Measurements from ENCODE around the gene DPP7. TPM values are rescaled to one million over a fixed set of nuclear protein-coding genes. Genes with fewer than 3 reads are reported as not detected.

Gene DPP7
- total RNA-seq, 4 donors from 2014 or later = 23.2 to 100 (median 76.8) TPM

- no peak for DNase-seq
- Histone ChIP-seq H3K9me3 (no peaks in the 10 kb centered on the region), H3K4me3 (no peak overlapping the region), H3K27ac (no peak overlapping the region), H3K36me3 (no peaks in the 10 kb centered on the region), H3K4me1 (peaks cover 0 to 15% of the 10 kb centered on the region in 2 donors), H3K27me3 (peaks cover 0 to 10% of the 10 kb centered on the region in 2 donors)
- TF ChIP-seq POLR2A (IDR thresholded peaks at IDR 0.05) = no peak
- no peak for TF ChIP-seq CTCF (IDR thresholded peaks at IDR 0.05)
- intact Hi-C loops (cut with DNase I; ENCODE audit: low total_unique reads) = no loop called here
Measured at GRCh38 chr9:137068539-137069507, 45.7 kb downstream of the DPP7 start.

GRCh38 chr9:137067860-137068538 is 46.5 kb downstream of the DPP7 start:
- H3K4me1 ChIP-seq = peaks cover 0 to 15% of the 10 kb centered on the region in 2 donors
- no peaks in the 10 kb centered on the region for H3K9me3 ChIP-seq
- intact Hi-C loops (cut with DNase I; ENCODE audit: low total_unique reads) = no loop called here
- no peak for TF ChIP-seq POLR2A (IDR thresholded peaks at IDR 0.05)
- peak; percentile 70 to 85 (median 76) for TF ChIP-seq CTCF (IDR thresholded peaks at IDR 0.05)
- DNase-seq = peak; percentile 65 to 78
- no peak overlapping the region for H3K27ac ChIP-seq
- H3K4me3 ChIP-seq = no peak overlapping the region
- peaks cover 0 to 10% of the 10 kb centered on the region in 2 donors for H3K27me3 ChIP-seq
- H3K36me3 ChIP-seq = no peaks in the 10 kb centered on the region

GRCh38 chr9:137066096-137066861 is 48.3 kb downstream of the DPP7 start:
- no peak for TF ChIP-seq POLR2A (IDR thresholded peaks at IDR 0.05)
- no peak for TF ChIP-seq CTCF (IDR thresholded peaks at IDR 0.05)
- Histone ChIP-seq H3K4me3 (no peak overlapping the region), H3K9me3 (no peaks in the 10 kb centered on the region), H3K27ac (no peak overlapping the region), H3K36me3 (no peaks in the 10 kb centered on the region), H3K4me1 (peaks cover 0 to 15% of the 10 kb centered on the region in 2 donors), H3K27me3 (peaks cover 0 to 10% of the 10 kb centered on the region in 2 donors)
- intact Hi-C loops (cut with DNase I; ENCODE audit: low total_unique reads) = no loop called here
- no peak for DNase-seq

GRCh38 chr9:137065336-137065967 is 49.1 kb downstream of the DPP7 start:
- Histone ChIP-seq H3K36me3 (no peaks in the 10 kb centered on the region), H3K4me1 (peaks cover 0 to 8% of the 10 kb centered on the region in 2 donors), H3K27ac (no peak overlapping the region), H3K4me3 (no peak overlapping the region), H3K9me3 (no peaks in the 10 kb centered on the region), H3K27me3 (peaks cover 0 to 10% of the 10 kb centered on the region in 2 donors)
- TF ChIP-seq POLR2A (IDR thresholded peaks at IDR 0.05) = no peak
- no peak for TF ChIP-seq CTCF (IDR thresholded peaks at IDR 0.05)
- intact Hi-C loops (cut with DNase I; ENCODE audit: low total_unique reads) = no loop called here
- no peak for DNase-seq
